Measurements from ENCODE around the gene ZC3H10. TPM values are rescaled to one million over a fixed set of nuclear protein-coding genes. Genes with fewer than 3 reads are reported as not detected.

Gene ZC3H10
- total RNA-seq, 1 experiment from 2014 or later = 11.3 TPM

Other genes with a start within 250 kb of the ZC3H10 start
- gene PYM1, start 190.4 kb upstream of the ZC3H10 start, total RNA-seq (2021) = 55.5 to 61.7 TPM (median 57.3 TPM) in 3 replicates
- gene DGKA, start 187.1 kb upstream of the ZC3H10 start, total RNA-seq (2021) = 19.8 to 25.5 TPM (median 23.6 TPM) in 3 replicates
- 72.2 to 86.5 TPM (median 79.3 TPM) in 3 replicates for gene PMEL, start 152.2 kb upstream of the ZC3H10 start, total RNA-seq (2021)
- 37.6 to 44.1 TPM (median 43.1 TPM) in 3 replicates for gene CDK2, start 151.4 kb upstream of the ZC3H10 start, total RNA-seq (2021)
- 55.0 to 65.8 TPM (median 64.3 TPM) in 3 replicates for gene RAB5B, start 144.2 kb upstream of the ZC3H10 start, total RNA-seq (2021)
- gene SUOX, start 121.0 kb upstream of the ZC3H10 start, total RNA-seq (2021) = 20.3 to 23.2 TPM (median 23.2 TPM) in 3 replicates
- 13.6 to 14.9 TPM (median 14.8 TPM) in 3 replicates for gene IKZF4, start 97.2 kb upstream of the ZC3H10 start, total RNA-seq (2021)
- gene RPS26, start 76.3 kb upstream of the ZC3H10 start, total RNA-seq (2021) = 66.4 to 77.2 TPM (median 73.4 TPM) in 3 replicates
- 49.2 to 64.3 TPM (median 52.4 TPM) in 3 replicates for gene ERBB3, start 38.1 kb upstream of the ZC3H10 start, total RNA-seq (2021)
- 198 to 249 TPM (median 199 TPM) in 3 replicates for gene PA2G4, start 13.7 kb upstream of the ZC3H10 start, total RNA-seq (2021)
- 4,004 to 4,366 TPM (median 4,314 TPM) in 3 replicates for gene RPL41, start 1.6 kb upstream of the ZC3H10 start, total RNA-seq (2021)
- 77.7 to 80.8 TPM (median 80.1 TPM) in 3 replicates for gene ESYT1, start 10.0 kb downstream of the ZC3H10 start, total RNA-seq (2021)
- gene MYL6B, start 34.3 kb downstream of the ZC3H10 start, total RNA-seq (2021) = 171 to 180 TPM (median 173 TPM) in 3 replicates
- gene MYL6, start 40.1 kb downstream of the ZC3H10 start, total RNA-seq (2021) = 835 to 932 TPM (median 844 TPM) in 3 replicates
- 72.8 to 77.9 TPM (median 76.8 TPM) in 3 replicates for gene SMARCC2, start 71.2 kb downstream of the ZC3H10 start, total RNA-seq (2021)
- 45.5 to 57.4 TPM (median 48.7 TPM) in 3 replicates for gene RNF41, start 103.7 kb downstream of the ZC3H10 start, total RNA-seq (2021)
- gene NABP2, start 106.1 kb downstream of the ZC3H10 start, total RNA-seq (2021) = 42.7 to 47.9 TPM (median 47.5 TPM) in 3 replicates
- 0.26 to 0.62 TPM (median 0.46 TPM) in 3 replicates for gene SLC39A5, start 111.8 kb downstream of the ZC3H10 start, total RNA-seq (2021)
- 33.0 to 41.2 TPM (median 38.6 TPM) in 3 replicates for gene ANKRD52, start 140.1 kb downstream of the ZC3H10 start, total RNA-seq (2021)
- 22.7 to 26.2 TPM (median 24.4 TPM) in 3 replicates for gene COQ10A, start 148.7 kb downstream of the ZC3H10 start, total RNA-seq (2021)
- 241 to 275 TPM (median 246 TPM) in 3 replicates for gene CS, start 182.1 kb downstream of the ZC3H10 start, total RNA-seq (2021)
- 171 to 193 TPM (median 192 TPM) in 3 replicates for gene CNPY2, start 197.7 kb downstream of the ZC3H10 start, total RNA-seq (2021)
- 46.7 to 58.0 TPM (median 57.5 TPM) in 3 replicates for gene PAN2, start 215.7 kb downstream of the ZC3H10 start, total RNA-seq (2021)
- 2.9 to 3.0 TPM (median 2.9 TPM) in 3 replicates for gene IL23A, start 220.6 kb downstream of the ZC3H10 start, total RNA-seq (2021)
- gene STAT2, start 241.8 kb downstream of the ZC3H10 start, total RNA-seq (2021) = 53.2 to 54.5 TPM (median 54.5 TPM) in 3 replicates
- gene APOF, start 244.6 kb downstream of the ZC3H10 start, total RNA-seq (2021) = 0.11 TPM in 1 of 3 replicates, not detected in the others

Data from WTC11 (cell line).